ENCODE measurements around the gene NOTCH1.

Gene NOTCH1

GRCh38 chr9:136531904-136532798 is 13.7 kb downstream of the NOTCH1 start:
- no peak for DNase-seq (ENCODE audit: low read depth)

- no peak for DNase-seq (ENCODE audit: low read depth)
These were observed 14.5 kb downstream of the NOTCH1 start for GRCh38 chr9:136531186-136531903.

GRCh38 chr9:136530461-136531089 is 15.3 kb downstream of the NOTCH1 start:
- DNase-seq (ENCODE audit: low read depth): no peak

- DNase-seq (ENCODE audit: low read depth): no peak
These were observed 16.1 kb downstream of the NOTCH1 start for GRCh38 chr9:136529516-136530460.

GRCh38 chr9:136528716-136529341 is 17.0 kb downstream of the NOTCH1 start:
- DNase-seq (ENCODE audit: low read depth): no peak

GRCh38 chr9:136527721-136528710 is 17.8 kb downstream of the NOTCH1 start:
- no peak for DNase-seq (ENCODE audit: low read depth)

GRCh38 chr9:136527131-136527530 is 18.7 kb downstream of the NOTCH1 start:
- DNase-seq (ENCODE audit: low read depth): no peak

GRCh38 chr9:136526625-136527066 is 19.2 kb downstream of the NOTCH1 start:
- DNase-seq (ENCODE audit: low read depth): no peak

- no peak for DNase-seq (ENCODE audit: low read depth)
These were observed 19.9 kb downstream of the NOTCH1 start for GRCh38 chr9:136525841-136526499.

- no peak for DNase-seq (ENCODE audit: low read depth)
These were observed 20.6 kb downstream of the NOTCH1 start for GRCh38 chr9:136525207-136525606.

- no peak for DNase-seq (ENCODE audit: low read depth)
These were observed 23.3 kb downstream of the NOTCH1 start for GRCh38 chr9:136522314-136523237.

- no peak for DNase-seq (ENCODE audit: low read depth)
These were observed 24.3 kb downstream of the NOTCH1 start for GRCh38 chr9:136521537-136521936.

- DNase-seq (ENCODE audit: low read depth): no peak
These were observed 25.8 kb downstream of the NOTCH1 start for GRCh38 chr9:136520053-136520540.

GRCh38 chr9:136519263-136520052 is 26.4 kb downstream of the NOTCH1 start:
- DNase-seq (ENCODE audit: low read depth): no peak

- DNase-seq (ENCODE audit: low read depth): no peak
These were observed 27.2 kb downstream of the NOTCH1 start for GRCh38 chr9:136518623-136519022.

- DNase-seq (ENCODE audit: low read depth): no peak
These were observed 27.9 kb downstream of the NOTCH1 start for GRCh38 chr9:136517950-136518349.

All from non-pigmented ciliary epithelial cell (primary cell).